ENCODE results near the gene DAAM2. TPM values are rescaled to one million over a fixed set of nuclear protein-coding genes. Genes with fewer than 3 reads are reported as not detected.

Gene DAAM2
- total RNA-seq, 1 experiment from 2014 or later = 1.3 TPM

GRCh38 chr6:39929733-39930461 lies 137.7 kb downstream of the DAAM2 start:
- DNase-seq (ENCODE audit: low read depth) = no peak

GRCh38 chr6:39930540-39930939 lies 138.4 kb downstream of the DAAM2 start:
- no peak for DNase-seq (ENCODE audit: low read depth)

- DNase-seq (ENCODE audit: low read depth) = no peak
These were observed 139.4 kb downstream of the DAAM2 start for GRCh38 chr6:39931607-39932006.

GRCh38 chr6:39932386-39932910 lies 140.3 kb downstream of the DAAM2 start:
- no peak for DNase-seq (ENCODE audit: low read depth)

GRCh38 chr6:39933669-39934130 lies 141.5 kb downstream of the DAAM2 start:
- DNase-seq (ENCODE audit: low read depth) = no peak

- DNase-seq (ENCODE audit: low read depth) = peak; percentile 69
These were observed 142.1 kb downstream of the DAAM2 start, which contains the start of gene MOCS1 for GRCh38 chr6:39934131-39934757. TSS of gene MOCS1 (minus strand) at chr6:39934462. CDS start at chr6:39934417, 45 bp downstream.

- DNase-seq (ENCODE audit: low read depth) = no peak
These were observed 143.1 kb downstream of the DAAM2 start for GRCh38 chr6:39935241-39935640.

GRCh38 chr6:39936857-39937256 lies 144.7 kb downstream of the DAAM2 start:
- DNase-seq (ENCODE audit: low read depth) = no peak

GRCh38 chr6:39937686-39938333 lies 145.6 kb downstream of the DAAM2 start:
- no peak for DNase-seq (ENCODE audit: low read depth)

GRCh38 chr6:39938773-39939654 lies 146.8 kb downstream of the DAAM2 start:
- DNase-seq (ENCODE audit: low read depth) = no peak

GRCh38 chr6:39941138-39941537 lies 149.0 kb downstream of the DAAM2 start:
- no peak for DNase-seq (ENCODE audit: low read depth)

GRCh38 chr6:39941820-39942219 lies 149.6 kb downstream of the DAAM2 start:
- no peak for DNase-seq (ENCODE audit: low read depth)

- no peak for DNase-seq (ENCODE audit: low read depth)
These were observed 150.9 kb downstream of the DAAM2 start for GRCh38 chr6:39942903-39943580.

- no peak for DNase-seq (ENCODE audit: low read depth)
These were observed 153.4 kb downstream of the DAAM2 start for GRCh38 chr6:39945626-39946025.

GRCh38 chr6:39947611-39948068 lies 155.5 kb downstream of the DAAM2 start:
- no peak for DNase-seq (ENCODE audit: low read depth)

- DNase-seq (ENCODE audit: low read depth) = no peak
These were observed 156.1 kb downstream of the DAAM2 start for GRCh38 chr6:39948199-39948791.

GRCh38 chr6:39950125-39950720 lies 158.0 kb downstream of the DAAM2 start:
- no peak for DNase-seq (ENCODE audit: low read depth)

- no peak for DNase-seq (ENCODE audit: low read depth)
These were observed 159.0 kb downstream of the DAAM2 start for GRCh38 chr6:39951191-39951590.

- no peak for DNase-seq (ENCODE audit: low read depth)
These were observed 159.5 kb downstream of the DAAM2 start for GRCh38 chr6:39951716-39952115.

- DNase-seq (ENCODE audit: low read depth) = no peak
These were observed 160.0 kb downstream of the DAAM2 start for GRCh38 chr6:39952167-39952566.

Measured in M059J (cell line).